ENCODE data around the gene TMEM94. TPM values are rescaled to one million over a fixed set of nuclear protein-coding genes. Genes with fewer than 3 reads are reported as not detected.

TMEM94 gene
- total RNA-seq, 6 experiments from 2014 or later: 24.2 to 47.1 (median 29.6) TPM

DNA sequence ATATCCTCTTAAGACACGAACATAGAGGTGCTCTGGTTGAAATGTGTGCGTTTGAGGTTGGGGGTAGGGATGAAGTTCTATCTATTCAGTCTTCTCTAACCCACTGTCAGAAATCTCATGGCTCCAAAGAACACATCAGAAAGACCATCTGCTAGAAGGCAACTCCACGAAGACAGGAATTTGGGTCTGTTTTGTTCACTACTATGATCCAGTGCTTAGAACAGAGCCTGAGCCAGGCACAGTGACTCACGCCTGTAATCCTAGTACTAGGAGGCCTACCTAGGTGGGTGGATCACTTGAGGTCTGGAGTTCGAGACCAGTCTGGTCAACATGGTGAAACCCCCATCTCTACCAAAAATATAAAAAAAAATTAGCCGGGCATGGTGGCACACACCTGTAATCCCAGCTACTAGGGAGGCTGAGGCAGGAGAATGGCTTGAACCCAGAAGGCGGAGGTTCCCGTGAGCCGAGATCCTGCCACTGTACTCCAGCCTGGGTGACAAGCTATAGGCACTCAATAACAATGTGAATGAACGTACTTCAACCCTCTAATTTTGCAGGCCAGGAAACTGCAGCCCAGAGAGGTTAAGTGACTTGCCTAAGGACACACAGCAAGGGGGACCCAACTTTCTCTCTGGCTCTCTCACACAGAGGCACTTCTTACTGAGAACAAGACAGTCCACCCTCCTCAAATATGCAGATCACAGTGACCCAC, 56.6 kb downstream of the TMEM94 start:
- no peak for TF ChIP-seq POLR2A (IDR thresholded peaks at IDR 0.05)
- TF ChIP-seq, protein P1, sequence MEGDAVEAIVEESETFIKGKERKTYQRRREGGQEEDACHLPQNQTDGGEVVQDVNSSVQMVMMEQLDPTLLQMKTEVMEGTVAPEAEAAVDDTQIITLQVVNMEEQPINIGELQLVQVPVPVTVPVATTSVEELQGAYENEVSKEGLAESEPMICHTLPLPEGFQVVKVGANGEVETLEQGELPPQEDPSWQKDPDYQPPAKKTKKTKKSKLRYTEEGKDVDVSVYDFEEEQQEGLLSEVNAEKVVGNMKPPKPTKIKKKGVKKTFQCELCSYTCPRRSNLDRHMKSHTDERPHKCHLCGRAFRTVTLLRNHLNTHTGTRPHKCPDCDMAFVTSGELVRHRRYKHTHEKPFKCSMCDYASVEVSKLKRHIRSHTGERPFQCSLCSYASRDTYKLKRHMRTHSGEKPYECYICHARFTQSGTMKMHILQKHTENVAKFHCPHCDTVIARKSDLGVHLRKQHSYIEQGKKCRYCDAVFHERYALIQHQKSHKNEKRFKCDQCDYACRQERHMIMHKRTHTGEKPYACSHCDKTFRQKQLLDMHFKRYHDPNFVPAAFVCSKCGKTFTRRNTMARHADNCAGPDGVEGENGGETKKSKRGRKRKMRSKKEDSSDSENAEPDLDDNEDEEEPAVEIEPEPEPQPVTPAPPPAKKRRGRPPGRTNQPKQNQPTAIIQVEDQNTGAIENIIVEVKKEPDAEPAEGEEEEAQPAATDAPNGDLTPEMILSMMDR (IDR thresholded peaks at IDR 0.05): no peak
- no peaks in the 10 kb centered on the region for H3K27me3 ChIP-seq
- DNase-seq: no peak
- no peaks in the 10 kb centered on the region for H3K9me3 ChIP-seq
- peaks cover 0 to 28% (median 9%) of the 10 kb centered on the region in 4 donors for H3K4me1 ChIP-seq
- peak overlapping the region in 1 of 3 donors; percentile 39 for H3K27ac ChIP-seq
- peak overlapping the region in 2 of 3 donors; percentile 10 to 87 for H3K4me3 ChIP-seq
- WGBS (ENCODE audit: insufficient coverage, low coverage, low lambda C conversion rate, missing lambda C conversion rate): 8% methylated on average over 5 of the region's 10 CpGs
- no peak for ATAC-seq
- no peaks in the 10 kb centered on the region for H3K36me3 ChIP-seq
- intact Hi-C loops (cut with DNase I): no loop called here

DNA sequence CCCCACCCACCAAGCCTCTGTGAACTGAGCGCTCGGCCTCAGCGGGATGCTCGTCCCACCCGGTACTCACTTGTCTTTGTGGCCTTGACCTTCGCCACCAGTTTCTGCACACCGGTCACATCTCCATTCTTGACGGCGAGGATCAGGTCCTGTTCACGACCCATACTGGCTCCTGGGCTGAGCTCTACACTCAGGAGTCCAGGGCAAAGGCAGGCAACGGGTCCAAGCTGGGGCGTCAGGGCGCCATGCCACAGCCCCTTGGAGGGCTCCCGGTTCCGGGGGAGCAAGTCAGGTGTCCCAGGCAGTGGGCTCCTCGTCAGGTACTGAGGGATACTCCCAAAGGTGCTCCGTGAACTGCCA, 57.2 kb downstream of the TMEM94 start:
- no peak for TF ChIP-seq POLR2A (IDR thresholded peaks at IDR 0.05)
- TF ChIP-seq, protein P1 (IDR thresholded peaks at IDR 0.05): no peak
- Histone ChIP-seq H3K27me3 (no peaks in the 10 kb centered on the region), H3K36me3 (no peaks in the 10 kb centered on the region), H3K4me1 (peaks cover 0 to 28% (median 9%) of the 10 kb centered on the region in 4 donors), H3K9me3 (no peaks in the 10 kb centered on the region), H3K4me3 (peak overlapping the region; percentile 87 to 93 (median 91)), H3K27ac (no peak overlapping the region)
- DNase-seq: peak in 2 of 3 donors; percentile 27 to 44
- ATAC-seq: no peak
- WGBS (ENCODE audit: insufficient coverage, low coverage, low lambda C conversion rate, missing lambda C conversion rate): 33% methylated on average over 8 of the region's 17 CpGs
- intact Hi-C loops (cut with DNase I): no loop called here

DNA sequence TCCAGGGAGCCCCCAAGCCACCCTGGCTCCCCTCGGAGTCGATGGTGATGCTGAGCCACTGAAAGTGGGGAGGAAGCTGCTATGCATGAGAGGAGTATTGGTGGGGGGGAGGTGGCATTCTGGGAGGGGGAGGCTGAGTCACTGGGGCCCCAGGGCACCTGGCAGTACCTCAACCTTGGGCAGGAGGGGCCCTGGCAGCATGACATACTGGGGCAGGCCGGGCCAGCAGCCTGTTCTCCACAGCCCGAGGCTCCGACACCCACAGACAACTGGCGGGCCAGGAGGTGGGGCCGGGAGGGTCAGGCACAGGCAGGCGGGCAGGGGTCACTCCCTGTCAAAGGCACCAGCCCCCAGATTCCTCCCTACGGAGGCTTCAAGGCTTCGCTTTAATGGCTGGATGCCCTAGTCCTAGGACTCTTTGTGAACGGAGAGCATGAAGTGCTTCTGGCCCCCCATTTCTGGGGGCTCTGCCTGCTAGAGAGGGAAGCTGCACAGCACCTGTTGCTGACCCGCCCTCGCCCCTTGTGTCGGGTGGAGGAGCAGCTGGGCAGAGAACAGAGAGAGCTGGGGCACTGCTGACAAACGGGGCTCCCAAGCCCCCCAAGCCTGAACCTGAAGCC, 58.0 kb downstream of the TMEM94 start:
- peaks cover 0 to 28% (median 9%) of the 10 kb centered on the region in 4 donors for H3K4me1 ChIP-seq
- peak overlapping the region; percentile 87 to 93 (median 91) for H3K4me3 ChIP-seq
- intact Hi-C loops (cut with DNase I): no loop called here
- no peaks in the 10 kb centered on the region for H3K36me3 ChIP-seq
- WGBS (ENCODE audit: insufficient coverage, low coverage, low lambda C conversion rate, missing lambda C conversion rate): 28% methylated on average over 4 of the region's 15 CpGs
- TF ChIP-seq POLR2A (IDR thresholded peaks at IDR 0.05): no peak
- TF ChIP-seq, protein P1 (IDR thresholded peaks at IDR 0.05): no peak
- DNase-seq (peak in 2 of 3 donors; percentile 78 to 83), ATAC-seq (peak in 1 of 4 donors; percentile 19)
- peak overlapping the region; percentile 9 to 73 (median 62) for H3K27ac ChIP-seq
- no peaks in the 10 kb centered on the region for H3K27me3 ChIP-seq
- no peaks in the 10 kb centered on the region for H3K9me3 ChIP-seq

DNA sequence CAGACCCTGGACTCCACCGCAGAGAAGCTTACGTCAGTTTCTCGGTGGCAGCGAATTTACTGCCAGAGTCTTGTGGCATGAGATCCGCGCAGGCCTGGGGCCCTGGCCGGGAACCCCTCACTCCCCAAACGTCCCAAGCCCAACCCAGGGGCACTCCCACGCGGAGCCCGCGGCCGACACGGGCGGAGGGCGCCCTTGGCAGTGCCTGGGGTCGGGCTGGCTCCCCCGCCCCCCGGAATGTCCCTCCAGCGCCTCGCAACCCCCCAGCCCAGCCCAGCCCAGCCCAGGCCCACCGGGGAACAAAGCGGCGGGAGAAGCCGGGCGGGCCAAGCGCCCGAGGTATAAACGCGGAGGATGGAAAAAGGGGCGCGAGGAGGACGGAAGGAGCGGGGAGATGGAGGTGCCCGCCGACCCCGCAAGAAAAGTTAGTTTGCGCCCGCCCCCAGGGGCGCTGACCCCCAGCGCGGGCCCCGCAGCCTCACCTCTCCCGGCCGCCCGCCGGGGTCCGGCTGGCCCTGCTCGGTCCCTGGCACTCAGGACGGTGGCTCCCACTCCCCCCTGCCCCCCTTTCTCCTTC, 58.6 kb downstream of the TMEM94 start:
- peak in 1 of 3 donors; percentile 50 for DNase-seq
- Histone ChIP-seq H3K36me3 (no peaks in the 10 kb centered on the region), H3K4me1 (peaks cover 0 to 28% (median 9%) of the 10 kb centered on the region in 4 donors), H3K4me3 (peak overlapping the region; percentile 87 to 93 (median 91)), H3K27me3 (no peaks in the 10 kb centered on the region), H3K27ac (peak overlapping the region; percentile 9 to 73 (median 62)), H3K9me3 (no peaks in the 10 kb centered on the region)
- TF ChIP-seq, protein P1 (IDR thresholded peaks at IDR 0.05): no peak
- peak; percentile 22 for TF ChIP-seq POLR2A (IDR thresholded peaks at IDR 0.05)
- ATAC-seq: no peak
- WGBS (ENCODE audit: insufficient coverage, low coverage, low lambda C conversion rate, missing lambda C conversion rate): 0% methylated on average over 1 of the region's 50 CpGs
- intact Hi-C loops (cut with DNase I): loop anchor here in 1 of 2 donors (5.0 kb wide), 1 partner anchor 72 kb away; the partner anchor contains the start of gene MYO15B
